Stimulated activated CD8-positive, alpha-beta memory T cell treated with anti-CD3 and anti-CD28 coated beads, Interleukin-12 subunit alpha, Interleukin-12 subunit beta, amount 100 ng/mL, for 24 hours (primary cell): ENCODE results near the gene SLC49A3.
"Not testable (repeated sequence)": the region's sequence is repeated elsewhere in the genome, so short reads cannot be mapped to it uniquely, and the experiment has no call there.

ENCODE experiments used
- DNase-seq: peaks from one replicate; pipeline ENCODE4 v3.0.0-alpha.2; 2020; ENCODE audit errors: extremely low read depth

The SLC49A3 gene

GRCh38 chr4:703336-704197 is 14.6 kb upstream of the SLC49A3 start:
- DNase-seq: no peak

GRCh38 chr4:702618-703048 is 13.7 kb upstream of the SLC49A3 start:
- no peak for DNase-seq

GRCh38 chr4:700587-701264 is 11.8 kb upstream of the SLC49A3 start:
- DNase-seq: no peak

- DNase-seq: no peak
These were observed 11.0 kb upstream of the SLC49A3 start for GRCh38 chr4:699816-700580.

- DNase-seq: not testable (repeated sequence)
These were observed 5.5 kb upstream of the SLC49A3 start for GRCh38 chr4:694341-694940.

GRCh38 chr4:692771-693554 is 4.0 kb upstream of the SLC49A3 start:
- DNase-seq: no peak

- DNase-seq: no peak
These were observed 772 bp upstream of the SLC49A3 start for GRCh38 chr4:689723-690122.

- DNase-seq: no peak
These were observed 739 bp downstream of the SLC49A3 start for GRCh38 chr4:687971-688853.

GRCh38 chr4:687048-687970 is 1.6 kb downstream of the SLC49A3 start:
- no peak for DNase-seq

- DNase-seq: no peak
These were observed 2.4 kb downstream of the SLC49A3 start for GRCh38 chr4:686413-687040.

GRCh38 chr4:685679-686412 is 3.1 kb downstream of the SLC49A3 start:
- DNase-seq: no peak

- DNase-seq: no peak
These were observed 4.2 kb downstream of the SLC49A3 start for GRCh38 chr4:684623-685327.

GRCh38 chr4:683982-684622 is 4.8 kb downstream of the SLC49A3 start:
- no peak for DNase-seq

GRCh38 chr4:683247-683897 is 5.6 kb downstream of the SLC49A3 start:
- no peak for DNase-seq

- no peak for DNase-seq
These were observed 6.3 kb downstream of the SLC49A3 start for GRCh38 chr4:682490-683172.
